PC-3 (cell line): Measurements from ENCODE around the gene PLA2G15. TPM values are rescaled to one million over a fixed set of nuclear protein-coding genes. Genes with fewer than 3 reads are reported as not detected.

Experiments used
- ATAC-seq: fragments of 200-7000 bp; cut with Tn5 transposase; 2 replicates; pipeline ENCODE4 v1.9.1; 2020; ENCODE audit warnings: mild to moderate bottlenecking, moderate library complexity
- BruUV-seq: library from RNA; stranded (reverse); fragments of 400-500 nt; replicated peaks from 2 replicates; lab custom pipeline; 2021; lab: Mats Ljungman, UMichigan
- CTCF ChIA-PET: fragments of 300-600 bp; sonication (Branson Sonifier 250); formaldehyde crosslinking; loops from one replicate; lab custom pipeline; 2022; ENCODE audit warnings: antibody characterized with exemption; lab: Charles Lee
- POLR2A ChIA-PET: fragments of 300-600 bp; sonication (Branson Sonifier 250); formaldehyde crosslinking; loops from one replicate; lab custom pipeline; 2022; ENCODE audit warnings: antibody characterized with exemption; ENCODE audit not compliant: unreplicated experiment; lab: Charles Lee
- DNase-seq: peaks from one replicate; pipeline ENCODE4 v3.0.0-alpha.2; 2015
- H2AFZ ChIP-seq: fragments of 300-600 bp; sonication (generic); 2 replicates; pipeline ENCODE4 v1.6.0; 2016; ENCODE audit warnings: antibody characterized with exemption, low read length
- H3F3A ChIP-seq: fragments of 300-600 bp; sonication (generic); one replicate; pipeline ENCODE4 v1.6.0; 2017; ENCODE audit warnings: antibody characterized with exemption, low read length, control low read depth, mild to moderate bottlenecking; ENCODE audit not compliant: unreplicated experiment
- H3K27ac ChIP-seq: fragments of 300-600 bp; sonication (generic); 2 replicates; pipeline ENCODE4 v1.5.1; 2016; ENCODE audit warnings: mild to moderate bottlenecking, low read length
- H3K27me3 ChIP-seq: fragments of 300-600 bp; sonication (generic); 2 replicates; pipeline ENCODE4 v1.6.1; 2016; ENCODE audit warnings: low read length, mixed read lengths
- H3K36me3 ChIP-seq: fragments of 300-600 bp; sonication (generic); 2 replicates; pipeline ENCODE4 v1.6.1; 2016; ENCODE audit warnings: low read depth, mixed run types, low read length, mixed read lengths
- H3K4me1 ChIP-seq: fragments of 300-600 bp; sonication (generic); 2 replicates; pipeline ENCODE4 v1.5.1; 2016; ENCODE audit warnings: low read length; ENCODE audit not compliant: insufficient read depth
- H3K4me2 ChIP-seq: fragments of 300-600 bp; sonication (generic); 2 replicates; pipeline ENCODE4 v1.6.0; 2016; ENCODE audit warnings: low read length
- H3K4me3 ChIP-seq: fragments of 300-600 bp; sonication (generic); 2 replicates; pipeline ENCODE4 v1.5.1; 2016; ENCODE audit warnings: mild to moderate bottlenecking, low read length, mixed read lengths
- H3K79me2 ChIP-seq: fragments of 300-600 bp; sonication (generic); 2 replicates; pipeline ENCODE4 v1.6.1; 2017; ENCODE audit warnings: low read length, mixed read lengths
- H3K9ac ChIP-seq: fragments of 300-600 bp; sonication (generic); 2 replicates; pipeline ENCODE4 v1.6.0; 2016; ENCODE audit warnings: mild to moderate bottlenecking, low read length
- H3K9me2 ChIP-seq: fragments of 300-600 bp; sonication (generic); replicated peaks from 2 replicates; pipeline ENCODE4 v1.6.1; 2016; ENCODE audit warnings: mixed run types, low read length, mixed read lengths
- H3K9me3 ChIP-seq: fragments of 300-600 bp; sonication (generic); 2 replicates; pipeline ENCODE4 v1.6.1; 2016; ENCODE audit warnings: low read length, mixed read lengths
- H4K20me1 ChIP-seq: fragments of 300-600 bp; sonication (generic); 2 replicates; pipeline ENCODE4 v1.6.1; 2016; ENCODE audit warnings: low read length, mixed read lengths
- EZH2 ChIP-seq: fragments of 300-600 bp; sonication (generic); IDR thresholded peaks from one replicate; pipeline ENCODE4 v1.6.1; 2017; ENCODE audit warnings: antibody characterized with exemption, mild to moderate bottlenecking, low read length; ENCODE audit not compliant: unreplicated experiment
- EZH2phosphoT487 ChIP-seq: fragments of 300-600 bp; sonication (generic); IDR thresholded peaks from 2 replicates; pipeline ENCODE4 v1.6.1; 2018; ENCODE audit warnings: mild to moderate bottlenecking, antibody characterized with exemption, low read length, borderline replicate concordance
- intact Hi-C: fragments of 100-400 bp; cut with micrococcal nuclease; formaldehyde crosslinking; loops from 2 replicates; pipeline ENCODE4 v1.9.0; 2023
- total RNA-seq: library from RNA; depleted of rRNA; stranded (reverse); fragments of >200 nt; gene quantifications from 2 replicates; pipeline ENCODE4 v1.2.3, GENCODE V29; 2014
- TF ChIP-seq, protein P1 (sequence below): fragments of 300-600 bp; sonication (generic); conservative IDR thresholded peaks from 2 replicates; pipeline ENCODE4 v1.5.1; 2017; ENCODE audit warnings: antibody characterized with exemption, low read depth, mild to moderate bottlenecking, low read length

Gene PLA2G15
- total RNA-seq, 1 experiment from 2014 or later = 16.4 TPM

DNA sequence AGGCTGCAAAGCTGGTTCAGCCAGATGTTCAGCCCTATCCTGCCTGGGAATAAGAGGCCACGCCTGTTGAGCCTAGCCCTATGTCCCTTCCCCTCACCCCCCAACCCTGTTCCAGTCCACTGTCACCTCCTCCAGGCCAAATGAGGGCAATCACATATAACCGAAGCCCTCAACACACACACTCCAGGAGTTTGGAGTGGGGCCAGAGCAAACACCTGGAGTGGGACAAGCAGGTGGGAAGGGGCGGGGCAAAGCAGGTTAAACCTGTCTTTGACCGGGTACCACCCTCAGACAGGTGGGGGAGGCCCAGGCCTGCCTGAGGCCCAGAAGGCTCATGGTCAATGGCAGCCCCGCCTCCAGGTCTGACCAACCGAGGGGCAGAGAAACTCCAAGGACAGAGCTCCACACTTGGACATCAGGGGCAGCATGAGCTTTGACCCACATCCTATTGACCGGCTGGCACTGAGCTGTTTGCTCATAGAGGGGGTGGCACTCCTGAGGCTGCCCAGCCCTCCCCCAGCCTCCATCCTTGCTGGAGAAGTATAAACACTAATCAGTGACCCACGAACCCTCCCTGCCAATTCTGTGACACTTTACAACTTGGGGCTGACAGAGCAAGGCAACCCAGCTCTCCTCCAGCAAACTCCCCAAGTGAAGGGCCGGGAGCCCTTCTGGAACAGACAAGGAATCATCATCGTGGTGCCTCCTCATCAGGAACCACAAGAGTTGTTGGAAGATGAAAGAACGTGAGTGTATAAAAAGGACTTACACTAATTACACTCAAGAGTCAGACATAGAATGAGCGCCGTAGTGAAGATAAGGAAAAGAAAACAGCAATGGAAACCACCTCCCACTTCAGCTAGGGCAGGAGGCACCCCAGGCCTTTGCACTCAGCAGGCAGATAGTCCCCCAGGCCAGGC, 10.7 kb upstream of the PLA2G15 start:
- TF ChIP-seq, protein P1, sequence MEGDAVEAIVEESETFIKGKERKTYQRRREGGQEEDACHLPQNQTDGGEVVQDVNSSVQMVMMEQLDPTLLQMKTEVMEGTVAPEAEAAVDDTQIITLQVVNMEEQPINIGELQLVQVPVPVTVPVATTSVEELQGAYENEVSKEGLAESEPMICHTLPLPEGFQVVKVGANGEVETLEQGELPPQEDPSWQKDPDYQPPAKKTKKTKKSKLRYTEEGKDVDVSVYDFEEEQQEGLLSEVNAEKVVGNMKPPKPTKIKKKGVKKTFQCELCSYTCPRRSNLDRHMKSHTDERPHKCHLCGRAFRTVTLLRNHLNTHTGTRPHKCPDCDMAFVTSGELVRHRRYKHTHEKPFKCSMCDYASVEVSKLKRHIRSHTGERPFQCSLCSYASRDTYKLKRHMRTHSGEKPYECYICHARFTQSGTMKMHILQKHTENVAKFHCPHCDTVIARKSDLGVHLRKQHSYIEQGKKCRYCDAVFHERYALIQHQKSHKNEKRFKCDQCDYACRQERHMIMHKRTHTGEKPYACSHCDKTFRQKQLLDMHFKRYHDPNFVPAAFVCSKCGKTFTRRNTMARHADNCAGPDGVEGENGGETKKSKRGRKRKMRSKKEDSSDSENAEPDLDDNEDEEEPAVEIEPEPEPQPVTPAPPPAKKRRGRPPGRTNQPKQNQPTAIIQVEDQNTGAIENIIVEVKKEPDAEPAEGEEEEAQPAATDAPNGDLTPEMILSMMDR = no peak
- TF ChIP-seq EZH2 (no peak), EZH2phosphoT487 (no peak)
- H3K9ac ChIP-seq = peak overlapping the region; percentile 90
- no peaks in the 10 kb centered on the region for H3K27me3 ChIP-seq
- no peaks in the 10 kb centered on the region for H3F3A ChIP-seq
- BruUV-seq = TSS peak; percentile 23
- ChIA-PET POLR2A (no interaction called here), CTCF (interaction anchor here (0.6 to 1.0 kb wide), 3 partner anchors 22 to 149 kb away, joined by 3 to 7 read pairs (median 4); partner anchors contain the start of gene NFATC3)
- peaks cover 20% of the 10 kb centered on the region; the same call in 1 of the 2 replicates for H3K36me3 ChIP-seq
- H3K9me3 ChIP-seq = no peaks in the 10 kb centered on the region
- H3K4me2 ChIP-seq = peak overlapping the region; percentile 97
- peak; percentile 90 for DNase-seq
- peaks cover 15% of the 10 kb centered on the region for H4K20me1 ChIP-seq
- H3K9me2 ChIP-seq = no peaks in the 10 kb centered on the region
- H2AFZ ChIP-seq = no peak overlapping the region
- intact Hi-C loops = loop anchor here (5.0 kb wide), 1 partner anchor 147 kb away; the partner anchor contains the start of gene NFATC3
- H3K79me2 ChIP-seq = peaks cover 48% of the 10 kb centered on the region
- ATAC-seq = peak; percentile 6
- peak overlapping the region; percentile 93 for H3K27ac ChIP-seq
- peaks cover 24% of the 10 kb centered on the region for H3K4me1 ChIP-seq
- H3K4me3 ChIP-seq = peak overlapping the region; percentile 85

DNA sequence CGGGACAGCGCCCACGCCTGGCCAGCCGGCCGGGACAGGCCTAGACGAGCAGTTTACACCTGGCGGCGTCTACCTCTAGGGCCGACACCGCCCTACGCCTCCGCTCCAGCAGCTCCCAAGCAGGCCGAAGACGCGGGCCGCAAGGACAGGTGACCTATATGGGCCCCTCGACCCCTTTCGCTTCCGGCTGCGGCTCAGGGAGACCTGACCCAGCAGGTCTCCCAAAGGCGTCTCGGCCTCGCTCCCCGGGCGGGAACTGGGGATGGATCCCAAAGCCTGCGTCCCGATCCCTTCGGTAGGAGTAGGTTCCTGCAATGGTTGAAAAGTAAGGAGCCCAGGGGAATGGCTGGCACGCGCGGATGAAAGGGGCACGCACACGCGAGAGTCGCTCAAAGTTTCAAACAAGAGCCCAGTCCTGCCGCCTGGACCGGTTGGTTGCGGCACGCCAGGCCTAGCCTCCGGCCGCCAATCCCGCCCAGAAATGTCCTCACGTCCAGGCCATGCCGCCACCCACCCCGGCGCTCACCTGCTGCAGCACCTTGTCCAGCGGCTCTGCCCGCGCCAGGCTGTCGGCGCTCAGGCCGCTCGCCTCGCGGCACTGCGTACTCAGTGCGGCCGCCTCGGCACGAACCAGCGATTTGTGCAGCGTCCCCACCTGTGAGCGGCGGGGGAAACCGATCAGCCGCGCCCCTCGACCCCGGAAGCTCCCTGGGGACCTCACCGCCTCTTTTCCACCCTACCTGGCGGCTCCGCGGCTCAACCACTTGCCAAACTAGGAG, 9.9 kb upstream of the PLA2G15 start:
- BruUV-seq = TSS peak; percentile 9
- H3K9me3 ChIP-seq = no peaks in the 10 kb centered on the region
- peaks cover 9% of the 10 kb centered on the region for H4K20me1 ChIP-seq
- ChIA-PET CTCF (interaction anchor here (1.0 kb wide), 1 partner anchor 142 kb away, joined by 4 read pairs; no protein-coding TSS in a partner anchor), POLR2A (no interaction called here)
- no peaks in the 10 kb centered on the region for H3F3A ChIP-seq
- peak; percentile 22 for DNase-seq
- H3K4me2 ChIP-seq = peak overlapping the region; percentile 97
- H2AFZ ChIP-seq = peak overlapping the region; percentile 69
- H3K27me3 ChIP-seq = no peaks in the 10 kb centered on the region
- peak; percentile 3 for ATAC-seq
- H3K79me2 ChIP-seq = peaks cover 48% of the 10 kb centered on the region
- intact Hi-C loops = loop anchor here (5.0 kb wide), 1 partner anchor 148 kb away; the partner anchor contains the start of gene NFATC3
- peaks cover 28% of the 10 kb centered on the region for H3K4me1 ChIP-seq
- TF ChIP-seq EZH2phosphoT487 (no peak), EZH2 (no peak)
- TF ChIP-seq, protein P1 = peak; percentile 41; the same call in 1 of the 2 replicates
- H3K9ac ChIP-seq = peak overlapping the region; percentile 90
- peaks cover 13% of the 10 kb centered on the region; the same call in 1 of the 2 replicates for H3K36me3 ChIP-seq
- H3K4me3 ChIP-seq = peak overlapping the region; percentile 85
- H3K9me2 ChIP-seq = no peaks in the 10 kb centered on the region
- H3K27ac ChIP-seq = peak overlapping the region; percentile 93
